ENCODE measurements around the gene DDTL.

DDTL gene

DNA sequence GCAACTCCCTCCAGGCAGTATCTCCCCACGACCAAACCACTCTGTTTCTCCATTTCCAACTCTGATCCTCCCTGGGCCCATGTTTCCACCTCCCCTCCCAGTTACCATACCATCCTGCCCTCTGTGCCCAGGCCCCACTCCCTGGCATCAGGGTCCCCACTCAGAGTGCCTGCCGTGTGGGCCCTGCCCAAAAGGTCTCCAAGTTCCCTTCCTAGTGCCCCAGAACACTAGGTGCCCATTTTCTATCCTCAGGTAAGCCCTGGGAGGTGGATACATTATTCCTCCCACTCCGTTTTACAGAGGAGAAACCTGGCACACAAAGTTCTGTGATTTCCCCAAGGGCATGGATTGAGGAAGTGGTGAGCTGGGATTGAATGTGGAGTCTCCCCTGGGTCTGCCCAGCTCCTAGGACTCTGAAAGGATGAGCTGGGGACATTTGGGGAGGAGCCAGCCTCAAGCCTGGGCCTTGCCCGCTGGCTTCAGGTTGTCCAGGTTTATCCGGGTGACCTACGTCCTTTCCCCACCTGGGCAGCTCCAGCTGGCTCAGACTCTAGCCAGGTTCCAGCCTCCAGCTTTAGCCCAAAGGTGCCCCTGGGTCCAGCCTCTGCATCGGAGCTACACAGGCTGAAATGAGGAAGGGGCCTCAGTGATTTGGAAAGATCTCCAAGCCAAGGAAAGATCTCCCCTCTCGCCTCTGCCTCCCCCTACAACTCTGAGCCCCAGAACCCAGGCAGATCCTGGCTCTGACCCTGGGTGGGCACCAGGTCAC is 40.7 kb downstream of the DDTL start:
- TF ChIP-seq, protein P1, sequence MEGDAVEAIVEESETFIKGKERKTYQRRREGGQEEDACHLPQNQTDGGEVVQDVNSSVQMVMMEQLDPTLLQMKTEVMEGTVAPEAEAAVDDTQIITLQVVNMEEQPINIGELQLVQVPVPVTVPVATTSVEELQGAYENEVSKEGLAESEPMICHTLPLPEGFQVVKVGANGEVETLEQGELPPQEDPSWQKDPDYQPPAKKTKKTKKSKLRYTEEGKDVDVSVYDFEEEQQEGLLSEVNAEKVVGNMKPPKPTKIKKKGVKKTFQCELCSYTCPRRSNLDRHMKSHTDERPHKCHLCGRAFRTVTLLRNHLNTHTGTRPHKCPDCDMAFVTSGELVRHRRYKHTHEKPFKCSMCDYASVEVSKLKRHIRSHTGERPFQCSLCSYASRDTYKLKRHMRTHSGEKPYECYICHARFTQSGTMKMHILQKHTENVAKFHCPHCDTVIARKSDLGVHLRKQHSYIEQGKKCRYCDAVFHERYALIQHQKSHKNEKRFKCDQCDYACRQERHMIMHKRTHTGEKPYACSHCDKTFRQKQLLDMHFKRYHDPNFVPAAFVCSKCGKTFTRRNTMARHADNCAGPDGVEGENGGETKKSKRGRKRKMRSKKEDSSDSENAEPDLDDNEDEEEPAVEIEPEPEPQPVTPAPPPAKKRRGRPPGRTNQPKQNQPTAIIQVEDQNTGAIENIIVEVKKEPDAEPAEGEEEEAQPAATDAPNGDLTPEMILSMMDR (IDR thresholded peaks at IDR 0.05): no peak

DNA sequence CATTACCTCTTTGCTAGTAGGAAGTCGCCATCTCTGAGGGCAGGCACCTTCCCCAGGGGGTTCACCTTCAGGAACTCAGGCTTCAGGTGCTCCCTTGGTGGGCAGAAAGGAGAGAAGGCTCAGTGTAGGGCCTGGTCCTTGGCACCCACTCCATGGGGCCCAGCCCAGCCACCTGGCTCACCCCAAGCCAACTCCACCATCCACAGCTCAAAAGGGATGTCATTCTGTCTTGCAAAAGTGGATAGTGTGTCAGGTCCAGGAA is 41.3 kb downstream of the DDTL start:
- TF ChIP-seq, protein P1 (IDR thresholded peaks at IDR 0.05): no peak

DNA sequence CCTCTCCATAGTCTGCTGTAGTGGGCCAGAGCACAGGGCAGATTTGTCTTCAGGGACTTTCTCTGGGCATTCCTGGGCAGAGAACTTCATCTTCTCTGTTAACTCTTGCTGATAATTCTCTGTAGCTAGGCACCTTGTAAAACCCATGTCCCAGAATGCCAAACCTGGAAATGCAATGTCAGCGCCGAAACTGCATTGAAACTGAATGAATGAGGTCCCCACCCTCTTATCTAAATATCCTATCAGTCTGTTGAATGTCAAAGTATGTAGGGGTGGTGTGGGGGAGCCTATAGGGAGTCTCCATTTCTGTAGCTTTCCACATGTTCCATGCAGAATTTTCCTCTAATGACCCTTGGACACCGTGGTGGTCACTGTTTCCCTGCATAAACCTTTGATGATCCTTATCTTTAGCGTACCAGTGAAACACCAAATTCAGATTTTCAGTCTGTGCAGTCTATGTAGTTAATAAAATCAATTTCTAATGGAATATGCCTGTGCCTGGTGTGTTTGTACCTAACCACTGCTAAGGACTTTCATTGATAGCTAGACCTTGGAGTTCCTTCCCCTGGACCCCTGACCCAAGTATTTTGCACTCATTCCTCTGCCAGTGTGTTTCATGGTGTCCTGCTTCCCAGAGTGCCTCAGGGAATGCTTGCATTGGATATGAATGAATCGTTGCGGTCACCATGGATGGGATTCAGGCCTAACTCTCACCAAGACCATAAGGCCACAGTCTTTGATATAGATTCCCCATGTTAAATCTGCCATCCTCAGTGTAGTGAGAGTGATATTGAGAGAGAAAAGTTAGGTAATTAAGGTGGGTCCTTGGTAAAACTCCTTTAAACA is 41.9 kb downstream of the DDTL start:
- TF ChIP-seq, protein P1 (IDR thresholded peaks at IDR 0.05): no peak

DNA sequence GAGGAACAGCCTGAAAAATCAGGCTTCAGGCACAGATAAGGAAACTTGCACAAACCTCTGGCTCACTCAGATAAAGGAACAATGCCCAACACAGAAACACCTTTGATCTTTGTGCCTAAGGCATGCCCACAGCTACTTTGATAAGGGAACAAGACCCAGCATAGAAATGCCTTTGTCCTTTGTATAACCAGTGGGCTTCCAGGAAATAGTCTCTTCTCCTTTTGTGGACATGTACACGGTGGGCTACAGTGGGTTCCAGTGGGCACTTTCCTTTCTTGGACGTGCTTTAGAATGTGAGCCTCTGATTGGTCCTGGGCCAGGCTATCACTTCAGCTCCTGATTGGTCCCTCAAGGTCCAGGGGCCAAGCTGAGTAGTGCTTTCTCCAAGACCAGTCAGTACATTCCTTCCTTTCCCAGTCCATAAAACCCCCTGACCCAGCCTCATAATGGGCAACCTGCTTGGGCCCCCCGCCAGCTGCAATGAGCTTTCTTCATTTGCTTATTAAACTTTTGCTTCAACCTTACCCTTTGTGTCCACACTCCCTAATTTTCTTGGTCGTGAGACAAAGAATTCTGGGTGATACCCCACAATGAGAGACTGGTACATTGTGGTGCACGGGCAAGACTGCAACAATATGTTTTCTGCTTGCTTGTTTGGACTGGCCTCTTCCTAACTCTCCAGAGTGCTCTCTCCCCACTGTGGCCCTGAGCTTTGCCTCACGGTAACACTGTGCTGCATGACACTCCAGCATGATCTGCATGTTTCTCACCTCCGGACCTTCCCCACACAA is 42.7 kb downstream of the DDTL start:
- TF ChIP-seq, protein P1 (IDR thresholded peaks at IDR 0.05): no peak

DNA sequence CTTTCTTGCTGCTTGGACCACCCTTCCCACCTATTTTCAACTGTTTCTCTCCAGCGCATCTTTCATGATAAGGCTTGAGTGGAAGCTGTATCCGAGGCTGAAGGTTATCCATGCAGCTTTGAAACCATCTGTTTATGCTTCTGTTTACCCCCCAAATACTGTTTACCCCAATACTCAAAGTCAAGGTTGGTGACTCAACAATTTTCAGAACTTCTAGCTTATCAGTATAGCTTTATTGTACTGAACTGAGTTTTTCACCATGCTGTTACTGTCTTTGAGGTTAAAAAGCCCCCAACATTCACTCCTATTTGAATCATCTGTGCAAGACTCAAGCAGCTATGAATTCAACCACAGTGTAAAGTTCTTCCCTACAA is 43.3 kb downstream of the DDTL start:
- TF ChIP-seq, protein P1 (IDR thresholded peaks at IDR 0.05): no peak

GRCh38 chr22:24011735-24012068 is 45.0 kb downstream of the DDTL start:
- TF ChIP-seq, protein P1 (IDR thresholded peaks at IDR 0.05): no peak

- TF ChIP-seq, protein P1 (IDR thresholded peaks at IDR 0.05): no peak
These were observed 49.5 kb downstream of the DDTL start for GRCh38 chr22:24016156-24016555.
